PFSK-1 (cell line): ENCODE measurements around the gene CAMK4.

Source experiments
- FOXP2 ChIP-seq: optimal IDR thresholded peaks from 2 replicates; pipeline ENCODE3; 2011; ENCODE audit warnings: borderline replicate concordance, control low read depth, inconsistent platforms; ENCODE audit not compliant: insufficient read depth; ENCODE audit errors: extremely low read length, extremely low read depth
- POLR2AphosphoS5 ChIP-seq: IDR thresholded peaks from 2 replicates; pipeline ENCODE4 v1.6.1; 2012; ENCODE audit warnings: low read depth, mild to moderate bottlenecking, control low read depth, low read length, moderate library complexity
- SIN3A ChIP-seq: IDR thresholded peaks from 2 replicates; pipeline ENCODE4 v1.6.1; 2012; ENCODE audit warnings: mild to moderate bottlenecking, low read length, moderate library complexity, borderline replicate concordance; ENCODE audit not compliant: insufficient read depth
- TAF1 ChIP-seq: IDR thresholded peaks from 2 replicates; pipeline ENCODE4 v1.6.1; 2012; ENCODE audit warnings: low read length, control low read depth, borderline replicate concordance; ENCODE audit not compliant: insufficient read depth
- TF ChIP-seq, protein P1 (sequence below), 2 experiments: IDR thresholded peaks; 2 replicates each; pipeline versions ENCODE4 v1.6.1 to v1.8.0; 2011 to 2012; ENCODE audit warnings: low read depth in 2 of 2, low read length in 2 of 2, control low read depth in 1 of 2, inconsistent platforms in 1 of 2, mild to moderate bottlenecking in 1 of 2, moderate library complexity in 1 of 2; ENCODE audit not compliant: insufficient read depth in 1 of 2

The CAMK4 gene

DNA sequence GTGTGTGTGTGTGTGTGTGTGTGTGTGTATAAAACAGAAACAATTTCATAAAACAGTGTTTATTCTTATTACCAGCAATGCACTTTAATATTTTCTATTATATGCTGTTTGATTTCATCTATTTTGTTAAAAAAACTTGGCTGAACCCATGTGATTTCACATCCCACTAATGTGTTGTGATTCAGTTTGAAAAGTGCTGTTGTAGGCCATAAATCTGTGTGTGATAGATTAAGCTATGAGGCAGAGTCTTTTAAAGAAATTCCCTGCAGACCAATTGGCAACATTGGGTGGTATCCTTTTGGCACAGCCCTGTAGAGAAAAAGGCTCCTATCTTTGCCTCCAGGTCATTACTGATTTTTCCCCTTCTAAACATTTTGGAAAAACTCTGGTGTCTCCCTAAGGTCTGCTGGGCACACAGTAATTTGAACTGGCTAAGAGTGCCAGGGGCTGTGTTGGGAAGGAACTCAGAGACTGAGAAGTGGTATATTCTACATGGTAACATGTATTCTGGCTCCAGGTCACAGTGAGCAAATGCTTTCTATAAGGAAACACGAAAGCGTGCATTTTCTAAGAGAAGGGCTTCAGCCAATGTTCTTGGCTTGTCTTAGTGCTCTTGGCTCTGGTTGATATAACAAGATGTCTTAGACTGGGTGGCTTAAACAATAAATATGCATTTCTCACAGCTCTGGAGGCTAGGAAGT is 4.5 kb downstream of the CAMK4 start:
- TF ChIP-seq SIN3A (no peak), FOXP2 (no peak), POLR2AphosphoS5 (no peak), TAF1 (no peak)
- TF ChIP-seq, protein P1, sequence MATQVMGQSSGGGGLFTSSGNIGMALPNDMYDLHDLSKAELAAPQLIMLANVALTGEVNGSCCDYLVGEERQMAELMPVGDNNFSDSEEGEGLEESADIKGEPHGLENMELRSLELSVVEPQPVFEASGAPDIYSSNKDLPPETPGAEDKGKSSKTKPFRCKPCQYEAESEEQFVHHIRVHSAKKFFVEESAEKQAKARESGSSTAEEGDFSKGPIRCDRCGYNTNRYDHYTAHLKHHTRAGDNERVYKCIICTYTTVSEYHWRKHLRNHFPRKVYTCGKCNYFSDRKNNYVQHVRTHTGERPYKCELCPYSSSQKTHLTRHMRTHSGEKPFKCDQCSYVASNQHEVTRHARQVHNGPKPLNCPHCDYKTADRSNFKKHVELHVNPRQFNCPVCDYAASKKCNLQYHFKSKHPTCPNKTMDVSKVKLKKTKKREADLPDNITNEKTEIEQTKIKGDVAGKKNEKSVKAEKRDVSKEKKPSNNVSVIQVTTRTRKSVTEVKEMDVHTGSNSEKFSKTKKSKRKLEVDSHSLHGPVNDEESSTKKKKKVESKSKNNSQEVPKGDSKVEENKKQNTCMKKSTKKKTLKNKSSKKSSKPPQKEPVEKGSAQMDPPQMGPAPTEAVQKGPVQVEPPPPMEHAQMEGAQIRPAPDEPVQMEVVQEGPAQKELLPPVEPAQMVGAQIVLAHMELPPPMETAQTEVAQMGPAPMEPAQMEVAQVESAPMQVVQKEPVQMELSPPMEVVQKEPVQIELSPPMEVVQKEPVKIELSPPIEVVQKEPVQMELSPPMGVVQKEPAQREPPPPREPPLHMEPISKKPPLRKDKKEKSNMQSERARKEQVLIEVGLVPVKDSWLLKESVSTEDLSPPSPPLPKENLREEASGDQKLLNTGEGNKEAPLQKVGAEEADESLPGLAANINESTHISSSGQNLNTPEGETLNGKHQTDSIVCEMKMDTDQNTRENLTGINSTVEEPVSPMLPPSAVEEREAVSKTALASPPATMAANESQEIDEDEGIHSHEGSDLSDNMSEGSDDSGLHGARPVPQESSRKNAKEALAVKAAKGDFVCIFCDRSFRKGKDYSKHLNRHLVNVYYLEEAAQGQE (IDR thresholded peaks at IDR 0.05; ENCODE audit: insufficient read depth in 1 of 2, low read depth in 2 of 2, low read length in 2 of 2) = no peak

DNA sequence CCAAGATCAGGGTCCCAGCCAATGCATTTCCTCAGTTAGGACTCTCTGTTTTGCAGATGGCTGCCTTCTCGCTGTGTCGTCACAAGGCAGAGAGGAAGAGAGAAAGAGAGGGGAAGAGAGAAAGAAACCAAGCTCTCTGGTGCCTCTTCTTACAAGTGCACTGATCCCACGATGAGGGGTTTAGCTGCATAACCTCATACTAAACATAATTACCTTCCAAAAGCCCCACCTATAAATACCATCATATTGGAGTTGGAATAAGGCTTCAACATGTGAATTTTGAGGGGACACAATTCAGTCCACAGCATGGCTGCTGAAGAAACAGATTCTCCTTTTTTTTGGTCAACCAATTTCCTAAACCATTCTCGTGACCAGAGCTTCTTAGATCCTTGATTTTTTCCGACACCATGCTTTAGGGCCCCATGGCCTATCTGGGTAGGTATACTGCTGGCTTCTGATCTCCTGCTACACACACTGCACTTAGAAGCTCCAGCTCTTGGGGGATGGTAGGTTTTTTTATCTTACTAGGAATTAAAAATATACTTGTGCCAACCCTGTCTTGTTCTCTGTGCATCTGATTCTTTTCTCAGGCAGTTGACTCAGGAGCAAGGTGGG is 5.1 kb downstream of the CAMK4 start:
- TF ChIP-seq, protein P1 (IDR thresholded peaks at IDR 0.05; ENCODE audit: insufficient read depth in 1 of 2, low read depth in 2 of 2, low read length in 2 of 2) = no peak
- TF ChIP-seq FOXP2 (no peak), SIN3A (no peak), TAF1 (no peak), POLR2AphosphoS5 (no peak)

DNA sequence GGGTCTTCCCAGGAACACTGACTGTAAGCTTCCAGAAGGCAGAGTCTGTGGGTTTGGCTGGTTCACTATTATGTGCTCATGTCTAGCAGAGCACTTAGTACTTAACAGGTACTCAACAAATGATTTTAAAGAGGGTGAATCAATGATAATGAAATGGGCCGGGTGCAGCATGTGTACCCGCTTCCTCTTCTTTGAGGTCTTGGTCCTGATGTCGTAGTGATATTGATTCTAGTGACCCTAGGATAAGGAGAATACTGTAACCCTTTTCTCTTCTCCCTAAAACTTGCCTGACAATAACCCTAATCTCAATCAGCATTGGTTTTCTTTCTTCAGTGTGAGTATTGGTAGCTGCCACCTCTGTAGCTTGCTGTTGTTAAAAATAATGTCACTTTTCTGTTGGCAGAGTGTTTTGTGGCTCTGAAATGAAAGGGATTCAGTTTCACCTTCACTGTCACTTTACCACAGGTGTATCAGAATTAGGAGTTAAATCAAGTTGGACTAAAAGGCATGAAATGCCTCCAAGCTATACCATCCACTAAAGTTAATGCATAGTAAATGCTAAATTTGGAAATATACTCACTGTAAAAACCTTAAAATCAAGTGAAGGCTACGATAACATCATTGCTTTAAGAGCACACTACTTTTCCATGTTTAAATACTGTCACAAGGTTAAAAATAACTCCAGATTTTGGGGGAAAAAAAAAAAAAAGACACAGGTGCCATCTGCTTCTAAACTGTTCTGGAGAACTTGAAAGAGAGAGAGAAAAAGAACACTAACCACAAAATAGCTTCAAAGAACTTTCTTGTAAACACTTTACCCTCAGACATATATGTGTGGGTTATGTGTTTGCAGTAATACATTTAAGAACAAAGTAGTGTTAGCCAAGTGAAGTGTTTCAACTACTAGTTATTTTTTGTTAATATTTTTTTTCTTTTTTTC is 6.0 kb downstream of the CAMK4 start:
- TF ChIP-seq SIN3A = no peak
- TF ChIP-seq POLR2AphosphoS5 = no peak

DNA sequence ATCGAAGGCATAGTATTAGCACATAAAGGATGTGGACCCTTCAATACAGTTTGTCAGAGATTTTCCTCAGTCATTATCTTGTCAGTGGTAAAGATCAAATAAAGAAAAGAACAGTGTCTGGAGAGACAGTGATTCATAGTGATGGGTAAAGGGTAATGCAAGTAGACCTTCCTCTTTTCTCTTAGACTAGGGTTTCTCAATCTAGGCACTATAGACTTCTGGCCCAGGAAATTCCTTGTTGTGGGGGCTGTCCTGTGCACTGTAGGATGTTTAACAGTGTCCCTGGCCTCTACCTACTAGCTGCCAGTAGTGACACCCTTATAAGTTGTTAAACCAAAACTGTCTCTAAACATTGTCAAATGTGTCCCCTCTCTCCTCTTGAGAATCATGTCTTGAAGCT is 6.9 kb downstream of the CAMK4 start:
- no peak for TF ChIP-seq POLR2AphosphoS5
- TF ChIP-seq FOXP2 = no peak
- TF ChIP-seq SIN3A = no peak
- no peak for TF ChIP-seq TAF1
- TF ChIP-seq, protein P1 (IDR thresholded peaks at IDR 0.05; ENCODE audit: insufficient read depth in 1 of 2, low read depth in 2 of 2, low read length in 2 of 2) = no peak

DNA sequence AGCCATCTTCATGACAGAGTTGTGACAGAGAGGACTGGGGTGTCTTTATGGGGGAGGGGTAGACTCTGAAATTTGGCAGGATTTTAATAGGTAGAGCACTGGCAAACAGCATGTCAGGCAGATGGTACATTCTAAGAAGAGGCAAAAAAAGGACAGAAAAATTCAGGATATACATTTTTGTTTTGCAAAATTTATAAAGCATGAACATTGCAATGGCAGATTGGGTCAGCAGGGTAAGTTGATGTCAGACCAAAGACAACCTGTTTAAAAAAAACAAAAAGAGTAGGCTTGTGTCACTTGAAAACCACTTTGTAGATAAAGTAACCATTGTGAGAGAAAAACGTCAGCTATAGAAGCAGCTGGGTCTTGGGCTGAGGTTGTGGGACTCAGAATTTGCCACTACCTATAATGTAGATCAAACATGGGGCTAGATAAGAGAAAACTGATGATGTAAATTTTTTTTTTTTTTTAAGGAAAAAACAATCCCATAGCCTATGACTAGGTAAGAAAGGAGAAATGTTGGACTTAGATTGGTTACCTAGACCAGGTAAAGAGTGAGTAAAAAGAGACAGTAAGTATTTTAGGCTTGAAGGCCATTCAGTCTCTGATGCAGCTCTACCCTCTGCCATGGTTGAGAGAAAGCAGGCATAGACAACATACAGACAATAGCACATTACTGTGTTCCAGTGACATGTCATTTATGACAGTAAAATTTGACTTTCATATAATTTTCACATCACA is 8.3 kb downstream of the CAMK4 start:
- TF ChIP-seq FOXP2 = no peak
- no peak for TF ChIP-seq SIN3A
- TF ChIP-seq, protein P1 (IDR thresholded peaks at IDR 0.05; ENCODE audit: insufficient read depth in 1 of 2, low read depth in 2 of 2, low read length in 2 of 2) = no peak
- TF ChIP-seq TAF1 = no peak
